Measurements from ENCODE around the gene BTN2A1.

DNA sequence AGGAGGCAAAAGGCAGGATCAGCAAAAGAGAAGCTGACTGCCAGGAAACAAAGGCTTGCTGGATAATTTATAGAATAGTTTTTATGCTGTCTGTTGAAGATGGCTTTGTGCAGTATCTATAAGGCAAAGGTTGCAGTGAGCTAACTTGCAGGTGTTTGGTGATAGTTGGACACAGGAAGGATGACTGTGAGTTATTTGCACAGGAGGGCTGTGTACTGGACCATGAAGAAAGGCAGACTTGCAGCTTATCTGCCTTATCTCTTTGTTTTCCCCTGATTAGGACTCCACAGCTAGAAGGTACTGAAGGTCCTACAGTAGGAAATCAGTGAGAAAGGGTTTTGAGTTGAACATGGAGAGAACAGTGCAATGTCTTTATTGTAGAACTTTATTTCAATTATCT is 44.4 kb downstream of the BTN2A1 start:
- TF ChIP-seq CTCF (IDR thresholded peaks at IDR 0.05) (no peak), POLR2A (IDR thresholded peaks at IDR 0.05) (no peak)
